ENCODE results near the gene TADA3.
"Not testable (repeated sequence)": the region's sequence is repeated elsewhere in the genome, so short reads cannot be mapped to it uniquely, and the experiment has no call there.

Gene TADA3

DNA sequence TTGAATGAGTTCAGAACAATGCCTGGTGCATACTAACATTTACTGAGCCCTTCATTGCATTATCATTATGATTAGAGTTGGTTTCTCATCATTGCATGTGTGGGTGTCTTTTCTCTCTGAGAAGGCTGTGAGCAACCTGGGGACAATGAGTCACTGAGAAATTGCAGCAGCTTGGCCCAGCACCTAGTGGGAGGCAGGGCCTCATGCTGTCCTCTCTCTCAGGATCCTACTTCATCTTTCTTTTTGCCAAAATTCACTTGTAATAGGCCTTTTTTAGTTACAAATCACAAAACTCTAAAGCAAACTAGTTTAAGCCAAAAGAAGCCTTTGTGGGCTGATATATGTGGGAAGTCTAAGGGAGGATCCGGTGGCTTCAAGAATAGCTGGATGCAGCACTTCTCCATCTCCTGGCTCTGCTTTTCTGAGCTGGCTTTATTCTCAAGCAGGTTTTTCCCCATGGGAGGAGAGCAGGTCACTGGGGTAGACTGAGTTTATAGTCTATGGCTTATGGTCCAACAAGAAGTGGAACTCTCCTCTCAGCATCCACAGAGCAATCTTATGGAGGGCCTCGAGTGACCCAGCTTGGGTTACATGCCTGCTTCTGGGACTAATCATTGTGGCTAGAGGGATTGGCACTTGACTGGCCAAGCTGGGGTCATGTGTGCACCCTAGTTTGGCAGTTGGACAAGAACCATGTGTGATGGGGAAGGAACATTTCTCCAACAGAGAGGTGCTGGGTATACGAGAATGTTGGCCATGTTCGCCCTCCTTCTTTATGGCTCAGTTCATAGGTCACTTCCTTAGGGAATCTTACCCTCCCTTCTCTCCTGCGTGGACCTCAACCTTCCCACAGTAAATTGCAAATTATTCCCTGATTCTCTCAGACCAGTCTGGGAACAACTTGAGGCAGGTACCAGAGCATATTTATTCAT lies 13.9 kb downstream of the TADA3 start:
- TF ChIP-seq, protein P1, sequence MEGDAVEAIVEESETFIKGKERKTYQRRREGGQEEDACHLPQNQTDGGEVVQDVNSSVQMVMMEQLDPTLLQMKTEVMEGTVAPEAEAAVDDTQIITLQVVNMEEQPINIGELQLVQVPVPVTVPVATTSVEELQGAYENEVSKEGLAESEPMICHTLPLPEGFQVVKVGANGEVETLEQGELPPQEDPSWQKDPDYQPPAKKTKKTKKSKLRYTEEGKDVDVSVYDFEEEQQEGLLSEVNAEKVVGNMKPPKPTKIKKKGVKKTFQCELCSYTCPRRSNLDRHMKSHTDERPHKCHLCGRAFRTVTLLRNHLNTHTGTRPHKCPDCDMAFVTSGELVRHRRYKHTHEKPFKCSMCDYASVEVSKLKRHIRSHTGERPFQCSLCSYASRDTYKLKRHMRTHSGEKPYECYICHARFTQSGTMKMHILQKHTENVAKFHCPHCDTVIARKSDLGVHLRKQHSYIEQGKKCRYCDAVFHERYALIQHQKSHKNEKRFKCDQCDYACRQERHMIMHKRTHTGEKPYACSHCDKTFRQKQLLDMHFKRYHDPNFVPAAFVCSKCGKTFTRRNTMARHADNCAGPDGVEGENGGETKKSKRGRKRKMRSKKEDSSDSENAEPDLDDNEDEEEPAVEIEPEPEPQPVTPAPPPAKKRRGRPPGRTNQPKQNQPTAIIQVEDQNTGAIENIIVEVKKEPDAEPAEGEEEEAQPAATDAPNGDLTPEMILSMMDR (IDR thresholded peaks at IDR 0.05; ENCODE audit: extremely low read depth, missing control alignments), result no peak
- no peak for DNase-seq (ENCODE audit: low spot score)

DNA sequence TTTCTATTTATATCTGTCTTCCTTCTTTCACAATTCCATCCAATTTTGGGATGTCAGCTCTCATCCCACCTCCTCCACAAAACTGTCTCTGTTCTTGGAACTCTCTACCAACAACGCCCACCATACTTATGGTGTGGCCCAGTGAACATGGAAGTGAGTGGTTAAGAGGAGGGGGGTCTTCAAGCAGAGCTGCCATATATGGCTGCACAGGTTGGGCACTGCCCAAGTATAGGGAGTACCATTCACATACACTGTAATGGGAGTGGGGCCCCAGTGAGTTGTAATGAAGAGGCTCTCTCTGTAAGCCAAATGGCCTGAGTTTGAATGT lies 14.6 kb downstream of the TADA3 start:
- TF ChIP-seq, protein P1 (IDR thresholded peaks at IDR 0.05; ENCODE audit: extremely low read depth, missing control alignments), result no peak
- no peak for DNase-seq (ENCODE audit: low spot score)

DNA sequence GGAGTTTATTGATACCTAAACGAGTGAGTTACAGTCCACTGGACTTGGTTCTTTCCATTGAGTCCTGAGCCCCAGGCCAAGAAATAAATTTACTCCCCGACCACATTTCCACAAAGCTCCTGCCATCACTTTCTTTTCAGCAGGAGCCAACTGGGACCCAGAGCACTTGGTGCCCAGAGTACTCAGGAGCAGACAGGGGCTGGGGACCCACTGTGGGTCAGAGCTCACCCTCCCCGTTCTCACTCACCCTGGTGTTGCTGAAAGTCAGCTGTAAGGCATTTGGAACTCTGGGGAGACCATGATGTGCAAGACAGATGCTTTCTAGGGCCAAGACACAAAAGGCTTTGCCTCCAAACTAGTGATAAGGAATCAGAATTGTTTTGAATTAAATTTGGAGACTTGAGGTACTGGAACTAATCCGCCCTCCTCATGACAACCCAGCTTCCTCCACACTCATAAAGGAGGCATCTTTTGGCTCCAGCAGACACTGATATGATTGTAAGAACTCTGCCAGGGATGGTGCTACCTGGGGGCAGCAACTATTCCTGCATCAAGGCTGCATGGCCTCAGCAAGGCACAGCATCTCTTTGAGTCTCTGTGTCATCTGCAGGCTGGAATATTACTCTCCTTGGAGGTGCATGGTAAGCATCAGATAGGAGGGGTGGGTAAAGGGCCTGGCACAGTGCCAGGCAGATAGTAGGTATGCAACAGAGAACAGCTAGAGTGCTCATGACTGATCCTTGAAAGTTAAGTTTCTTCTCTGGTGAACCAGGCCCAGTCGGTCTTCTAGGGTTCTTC lies 15.2 kb downstream of the TADA3 start:
- DNase-seq (ENCODE audit: low spot score), result no peak
- TF ChIP-seq, protein P1 (IDR thresholded peaks at IDR 0.05; ENCODE audit: extremely low read depth, missing control alignments), result no peak

GRCh38 chr3:9771007-9771406 lies 21.3 kb downstream of the TADA3 start:
- DNase-seq (ENCODE audit: low spot score), result not testable (repeated sequence)

- no peak for DNase-seq (ENCODE audit: low spot score)
- TF ChIP-seq, protein P1 (IDR thresholded peaks at IDR 0.05; ENCODE audit: extremely low read depth, missing control alignments), result no peak
Measured at GRCh38 chr3:9770276-9770812, 21.9 kb downstream of the TADA3 start.

GRCh38 chr3:9769426-9770275 lies 22.6 kb downstream of the TADA3 start, which contains the start of gene CAMK1:
CAMK1 (minus strand) TSS chr3:9769947; CDS start chr3:9767749, 2,198 bp downstream.
- DNase-seq (ENCODE audit: low spot score), result peak; percentile 79
- TF ChIP-seq, protein P1 (IDR thresholded peaks at IDR 0.05; ENCODE audit: extremely low read depth, missing control alignments), result no peak

GRCh38 chr3:9769012-9769411 lies 23.3 kb downstream of the TADA3 start:
- no peak for DNase-seq (ENCODE audit: low spot score)
- TF ChIP-seq, protein P1 (IDR thresholded peaks at IDR 0.05; ENCODE audit: extremely low read depth, missing control alignments), result no peak
